Stimulated activated CD8-positive, alpha-beta memory T cell treated with anti-CD3 and anti-CD28 coated beads, Interleukin-2, amount 100 ng/mL, for 48 hours (primary cell): ENCODE measurements around the gene SEMA3D.

Experiments
- DNase-seq, 2 donors: peaks; one replicate each; pipeline ENCODE4 v3.0.0-alpha.2; 2020; ENCODE audit warnings: low read depth in 2 of 2

Gene SEMA3D

GRCh38 chr7:85125651-85126131 is 61.2 kb downstream of the SEMA3D start:
- DNase-seq, result no peak

GRCh38 chr7:85125176-85125575 is 61.7 kb downstream of the SEMA3D start:
- no peak for DNase-seq

- DNase-seq, result no peak
Observed at GRCh38 chr7:85119934-85120333, 66.9 kb downstream of the SEMA3D start.

GRCh38 chr7:85115862-85116261 is 71.0 kb downstream of the SEMA3D start:
- no peak for DNase-seq

- DNase-seq, result no peak
Observed at GRCh38 chr7:85115006-85115405, 71.8 kb downstream of the SEMA3D start.

- DNase-seq, result no peak
Observed at GRCh38 chr7:85114342-85114741, 72.5 kb downstream of the SEMA3D start.

- no peak for DNase-seq
Observed at GRCh38 chr7:85111761-85112160, 75.1 kb downstream of the SEMA3D start.

- no peak for DNase-seq
Observed at GRCh38 chr7:85106719-85107118, 80.1 kb downstream of the SEMA3D start.

GRCh38 chr7:85104432-85105205 is 82.2 kb downstream of the SEMA3D start:
- DNase-seq, result no peak

- DNase-seq, result no peak
Observed at GRCh38 chr7:85103962-85104361, 82.9 kb downstream of the SEMA3D start.

- no peak for DNase-seq
Observed at GRCh38 chr7:85103357-85103756, 83.5 kb downstream of the SEMA3D start.

GRCh38 chr7:85102813-85103350 is 84.0 kb downstream of the SEMA3D start:
- no peak for DNase-seq

- no peak for DNase-seq
Observed at GRCh38 chr7:85101347-85101746, 85.5 kb downstream of the SEMA3D start.

- no peak for DNase-seq
Observed at GRCh38 chr7:85097844-85098243, 89.0 kb downstream of the SEMA3D start.

GRCh38 chr7:85095806-85096205 is 91.0 kb downstream of the SEMA3D start:
- DNase-seq, result no peak

GRCh38 chr7:85095366-85095765 is 91.5 kb downstream of the SEMA3D start:
- DNase-seq, result no peak

GRCh38 chr7:85094046-85094725 is 92.7 kb downstream of the SEMA3D start:
- no peak for DNase-seq

- DNase-seq, result no peak
Observed at GRCh38 chr7:85091565-85091928, 95.3 kb downstream of the SEMA3D start.

GRCh38 chr7:85090919-85091564 is 95.8 kb downstream of the SEMA3D start:
- DNase-seq, result no peak

- no peak for DNase-seq
Observed at GRCh38 chr7:85090143-85090542, 96.7 kb downstream of the SEMA3D start.

- no peak for DNase-seq
Observed at GRCh38 chr7:85081846-85082245, 105.0 kb downstream of the SEMA3D start.

- DNase-seq, result no peak
Observed at GRCh38 chr7:85081392-85081791, 105.5 kb downstream of the SEMA3D start.

GRCh38 chr7:85079434-85079833 is 107.4 kb downstream of the SEMA3D start:
- DNase-seq, result no peak
